Activated CD4-positive, alpha-beta T cell treated with anti-CD3 and anti-CD28 coated beads, Interleukin-2, Interleukin-4, amounts not matched to agents 100 ng/mL and 50 ng/mL, durations not matched to agents 16 hours and 8 hours (primary cell): ENCODE results near the gene KIAA2012.

Experiments used
- DNase-seq: peaks from one replicate; pipeline ENCODE4 v3.0.0-alpha.2; 2020; ENCODE audit warnings: low spot score

The KIAA2012 gene

DNA sequence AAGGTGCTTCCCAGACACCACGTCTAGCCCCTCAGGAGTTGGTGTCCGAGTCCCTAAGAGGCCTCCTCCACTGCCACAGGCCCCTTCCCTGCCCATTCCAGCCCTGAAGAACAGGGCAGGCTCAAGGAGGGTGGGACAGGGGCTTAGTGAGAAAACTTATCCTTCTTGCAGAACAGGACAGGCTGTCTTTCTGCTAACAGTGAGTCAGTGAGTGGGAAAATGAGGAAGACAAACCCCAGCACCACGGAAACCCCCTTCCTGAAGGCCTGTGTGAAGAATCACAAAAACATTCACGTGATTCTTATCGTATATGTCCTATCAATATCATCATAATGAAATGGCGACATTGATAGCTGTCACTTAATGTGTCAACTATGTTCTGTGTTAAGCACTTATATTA is 29.6 kb upstream of the KIAA2012 start:
- DNase-seq, result no peak

DNA sequence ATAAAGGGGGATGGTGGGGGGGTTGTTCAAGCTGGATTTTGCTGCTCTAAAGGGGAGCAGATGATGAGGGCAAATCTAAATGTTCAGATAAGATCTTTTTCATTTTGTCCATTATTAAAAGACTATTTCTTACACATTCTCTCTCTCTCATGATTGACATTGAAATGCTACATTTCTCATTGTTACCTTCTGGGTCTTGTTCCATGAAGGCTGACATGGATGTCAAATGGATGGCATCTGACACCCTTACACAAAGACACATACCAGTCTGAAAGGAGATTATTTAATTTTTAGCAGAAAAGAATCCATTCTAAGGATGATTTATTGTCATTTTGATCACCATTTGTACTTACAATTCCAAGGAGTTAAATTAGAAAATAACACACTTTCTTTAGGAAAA is 28.3 kb upstream of the KIAA2012 start:
- no peak for DNase-seq

DNA sequence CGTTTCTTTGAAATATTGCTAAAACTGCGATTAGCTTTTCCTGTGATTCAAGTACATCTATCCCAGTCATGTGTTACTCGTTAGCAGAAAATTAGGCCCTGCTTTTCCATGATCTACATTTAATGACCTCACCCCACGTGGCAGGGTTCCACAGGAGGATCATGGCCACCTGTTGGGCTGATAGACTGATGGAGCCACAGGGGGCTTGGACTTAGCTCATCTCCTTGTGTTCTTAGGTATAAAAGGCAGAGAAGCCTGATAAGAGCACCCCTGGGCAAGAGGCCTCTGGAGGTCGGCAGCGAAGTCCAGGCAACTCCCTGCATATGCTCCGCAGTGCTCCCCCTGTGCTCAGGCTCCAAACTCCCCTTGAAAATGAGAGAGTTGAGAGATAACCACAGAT is 26.5 kb upstream of the KIAA2012 start:
- DNase-seq, result no peak

DNA sequence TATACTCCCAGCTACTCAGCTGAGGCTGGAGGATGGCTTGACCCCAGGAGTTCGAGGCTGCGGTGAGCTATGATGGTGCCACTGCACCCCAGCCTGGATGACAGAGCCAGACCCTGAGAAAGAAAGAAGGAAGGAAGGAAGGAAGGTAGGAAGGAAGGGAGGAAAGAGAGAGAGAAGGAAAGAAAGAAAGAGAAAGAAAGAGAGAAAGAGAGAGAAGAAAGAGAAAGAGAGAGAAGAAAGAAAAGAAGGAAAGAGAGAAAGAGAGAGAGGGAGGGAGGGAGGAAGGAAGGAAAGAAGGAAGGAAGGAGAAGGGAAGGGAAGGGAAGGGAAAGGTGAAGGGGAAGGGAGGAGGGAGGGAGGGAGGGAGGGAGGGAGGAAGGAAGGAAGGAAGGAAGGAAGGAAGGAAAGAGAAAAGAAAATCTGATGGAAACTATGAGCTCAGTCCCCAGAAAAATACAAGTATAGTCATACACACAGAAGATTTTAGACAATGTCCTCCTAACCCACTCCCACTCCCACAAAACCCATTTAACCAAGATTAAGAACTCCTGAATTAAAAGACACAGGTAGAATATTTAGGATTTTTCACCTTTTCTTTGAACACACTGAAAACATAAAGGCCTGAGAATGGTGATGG is 23.8 kb upstream of the KIAA2012 start:
- no peak for DNase-seq

DNA sequence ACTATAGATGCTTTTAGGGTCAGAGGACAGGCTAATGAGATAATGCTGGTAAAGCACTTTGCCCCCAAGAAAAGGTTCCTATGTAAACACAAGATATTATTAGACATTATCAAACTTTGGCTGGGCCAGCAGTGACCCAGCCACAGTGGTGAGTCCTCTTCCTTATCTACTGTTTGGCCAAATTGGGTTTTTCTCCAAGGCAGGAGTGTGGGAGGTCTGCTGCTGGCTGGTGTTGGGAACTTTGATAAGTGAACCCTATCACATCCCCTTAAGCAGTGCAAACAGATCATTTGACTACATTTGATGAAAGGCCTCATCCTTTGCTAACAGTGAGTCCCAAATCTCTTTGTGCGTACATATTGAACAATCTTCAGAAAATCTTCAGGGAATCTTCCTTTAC is 23.2 kb upstream of the KIAA2012 start:
- DNase-seq, result no peak

DNA sequence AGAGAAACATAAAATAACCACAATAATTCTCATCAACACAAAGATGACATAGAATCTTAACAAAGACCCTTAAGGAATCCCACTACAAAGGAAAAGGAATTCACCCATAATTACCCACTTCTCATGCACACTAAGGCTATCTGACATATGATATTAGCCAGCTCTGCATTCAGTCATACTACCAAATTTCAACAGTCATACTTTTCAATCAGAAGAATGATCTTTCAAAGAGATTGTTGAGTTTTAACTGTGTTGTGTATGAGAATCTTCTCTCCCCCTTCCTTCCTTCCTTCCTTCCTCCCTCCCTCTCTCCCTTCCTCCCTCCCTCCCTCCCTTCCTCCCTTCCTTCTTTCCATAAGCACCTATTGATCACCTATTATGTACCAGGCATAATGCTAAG is 22.4 kb upstream of the KIAA2012 start:
- no peak for DNase-seq

DNA sequence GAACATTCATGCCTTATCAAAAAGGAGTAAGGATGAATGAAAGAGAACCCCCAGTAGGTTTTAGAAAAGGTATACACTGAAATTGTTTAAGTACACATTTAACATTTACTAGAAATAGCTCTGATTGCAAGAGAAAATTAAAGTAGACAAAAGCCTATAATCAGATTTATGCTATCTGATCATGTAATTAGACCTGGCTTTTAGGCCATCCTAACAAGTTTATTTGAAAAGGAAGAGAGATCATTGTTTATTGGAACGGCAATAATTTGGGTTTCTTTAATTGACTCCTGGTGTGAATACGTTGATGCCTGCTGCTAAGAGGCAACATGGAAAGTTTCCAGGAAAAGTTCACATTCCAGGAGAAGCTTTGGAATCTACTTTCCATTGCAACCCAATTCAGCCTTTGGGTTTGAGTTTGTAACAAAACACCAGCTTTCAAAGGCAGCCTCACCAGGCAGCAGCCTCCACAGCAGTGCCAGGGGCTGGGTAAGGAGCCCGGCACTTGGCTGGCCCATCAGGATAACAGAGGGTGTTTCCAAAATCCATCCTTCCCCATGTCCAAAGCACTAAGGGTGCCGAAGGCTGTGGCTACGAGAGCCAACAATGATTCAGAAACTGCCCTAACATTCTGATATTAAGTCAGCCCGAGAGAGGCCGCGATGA is 21.4 kb upstream of the KIAA2012 start:
- no peak for DNase-seq

DNA sequence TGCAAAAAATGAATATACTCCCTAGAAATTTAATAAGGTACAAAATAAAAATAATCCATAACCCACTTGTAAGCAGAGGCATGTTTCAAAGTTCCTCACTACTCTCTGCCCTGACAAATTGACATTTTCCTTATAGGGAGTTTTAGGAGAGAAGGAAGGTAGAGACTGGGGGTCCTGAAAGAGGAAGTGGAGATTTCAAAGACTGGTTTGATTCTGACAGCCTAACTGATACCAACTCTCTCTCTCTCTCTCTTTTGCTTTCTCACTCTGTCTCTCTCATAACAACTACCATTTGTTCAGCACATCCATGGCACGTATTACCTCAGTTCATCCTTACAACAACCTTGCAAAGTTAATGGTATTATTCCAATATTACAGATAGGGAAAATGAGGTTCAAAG is 20.8 kb upstream of the KIAA2012 start:
- DNase-seq, result no peak

DNA sequence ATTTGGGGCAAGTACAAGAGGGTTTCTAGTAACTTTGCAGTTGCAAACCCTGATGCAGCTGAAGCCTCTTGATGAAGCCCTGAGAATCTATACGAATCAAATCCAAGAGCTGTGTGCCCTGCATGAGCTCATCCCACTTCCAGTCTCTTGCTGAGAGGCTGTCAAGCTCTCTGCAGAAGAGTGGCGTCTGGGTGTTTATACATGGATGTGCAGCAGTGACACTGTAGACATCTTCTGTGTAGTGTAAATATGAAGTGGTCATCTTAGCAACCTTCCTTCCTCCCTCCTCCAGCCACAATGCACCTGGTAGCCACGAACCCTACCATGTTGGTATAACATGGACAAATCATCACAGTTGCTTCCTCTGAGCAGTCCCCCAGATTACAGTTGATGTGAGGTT is 18.4 kb upstream of the KIAA2012 start:
- no peak for DNase-seq

DNA sequence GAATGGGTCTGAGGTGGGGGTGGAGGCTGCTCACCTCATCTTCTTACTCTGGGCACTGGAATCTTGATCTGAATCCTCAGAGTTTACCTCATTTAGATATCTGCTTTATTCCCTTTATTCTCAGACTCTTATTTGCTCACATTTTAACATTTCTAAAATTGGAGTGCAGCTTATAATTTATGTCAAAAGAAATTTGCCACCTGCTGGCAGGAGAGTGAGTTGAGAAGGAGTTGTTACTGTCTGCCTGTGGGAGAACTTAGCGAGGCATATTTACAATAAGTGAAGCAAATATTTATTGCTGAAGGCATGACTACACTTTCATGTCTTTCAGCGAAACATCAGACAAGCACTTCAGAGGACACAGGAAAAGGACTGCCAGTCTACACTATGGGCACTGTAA is 16.4 kb upstream of the KIAA2012 start:
- DNase-seq, result no peak

DNA sequence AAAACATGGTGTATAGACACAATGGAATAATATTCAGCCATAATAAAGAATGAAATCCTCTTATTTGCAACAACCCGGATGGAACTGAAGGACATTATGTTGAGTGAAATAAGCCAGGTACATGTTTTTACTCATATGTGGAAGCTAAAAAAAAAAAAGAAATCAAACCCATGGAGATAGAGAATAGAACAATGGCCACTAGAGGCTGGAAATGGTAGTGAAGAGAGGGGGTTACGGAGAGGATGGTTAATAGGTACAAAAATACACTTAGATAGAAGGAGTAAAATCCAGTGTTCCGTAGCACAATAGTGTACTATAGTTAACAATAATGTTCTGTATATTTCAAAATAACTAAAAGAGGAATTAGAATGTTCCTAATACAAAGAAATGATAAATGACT is 12.8 kb upstream of the KIAA2012 start:
- DNase-seq, result no peak

DNA sequence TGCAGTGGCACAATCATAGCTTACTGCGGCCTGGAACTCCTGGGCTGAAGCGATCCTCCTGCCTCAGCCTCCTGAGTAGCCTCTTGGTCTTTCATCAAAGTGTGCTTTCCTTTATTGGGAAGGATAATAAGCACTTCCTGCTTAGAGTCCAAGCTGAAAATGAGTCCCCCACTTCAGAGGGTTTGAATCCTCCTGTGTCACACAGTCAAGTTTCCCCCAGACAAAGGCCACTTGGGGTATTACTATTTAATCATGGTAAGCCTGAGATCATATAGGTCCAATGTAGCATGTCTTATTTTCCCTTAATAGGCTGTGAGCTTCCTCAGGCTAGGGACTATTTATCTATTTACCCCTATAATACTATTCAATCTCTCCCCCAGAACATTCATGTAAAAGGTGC is 11.4 kb upstream of the KIAA2012 start:
- DNase-seq, result no peak

DNA sequence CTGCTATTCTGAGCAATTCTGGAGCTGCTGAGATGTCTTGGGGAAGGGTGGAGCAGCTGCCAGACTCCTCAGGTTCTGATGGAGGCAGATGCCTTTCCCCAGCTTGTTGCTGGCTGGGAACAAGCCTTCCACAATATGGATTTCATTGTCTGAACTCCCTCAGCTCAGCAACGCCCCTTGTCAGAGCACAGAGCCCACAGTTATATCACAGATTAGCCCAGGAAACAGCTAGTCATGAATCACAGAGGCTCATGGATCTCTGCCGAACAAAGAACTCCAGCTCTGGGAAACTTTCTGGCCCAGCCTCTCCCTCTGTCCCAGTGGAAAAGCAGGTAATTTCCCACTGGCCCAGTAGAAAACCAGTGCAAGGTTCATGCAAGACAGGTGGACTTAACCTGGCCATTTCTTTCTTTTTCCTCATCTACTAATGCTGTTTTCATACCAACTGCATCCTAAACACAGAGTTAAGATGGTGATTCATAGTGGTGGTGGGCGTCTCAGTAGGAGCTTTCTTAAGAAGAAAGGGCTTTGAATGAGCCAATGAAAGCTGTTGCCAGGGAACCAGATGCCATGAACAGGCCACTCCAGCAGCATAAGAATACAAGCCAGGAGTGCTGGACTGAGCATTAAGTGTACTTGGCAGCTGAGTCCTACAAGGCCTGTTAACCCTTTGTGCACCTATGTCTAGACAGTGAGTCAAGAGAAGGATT is 8.7 kb upstream of the KIAA2012 start:
- DNase-seq, result no peak

DNA sequence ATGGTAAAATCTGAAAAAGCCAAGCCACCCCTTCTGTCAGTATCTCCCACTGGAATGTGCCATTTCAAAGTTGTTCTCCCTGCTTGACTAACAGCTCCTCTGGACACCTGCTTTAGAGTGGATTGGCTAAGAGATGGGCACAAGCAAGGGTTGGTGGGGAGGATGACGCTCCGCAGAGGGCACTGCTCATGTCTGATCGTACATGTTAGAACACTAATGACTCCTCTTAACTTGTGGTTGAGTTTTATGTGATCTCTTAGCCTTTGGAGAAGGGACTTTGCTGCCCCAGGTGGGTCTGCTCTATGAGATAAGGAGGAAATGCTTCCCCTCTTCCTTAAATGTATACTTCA is 8.2 kb upstream of the KIAA2012 start:
- DNase-seq, result no peak

DNA sequence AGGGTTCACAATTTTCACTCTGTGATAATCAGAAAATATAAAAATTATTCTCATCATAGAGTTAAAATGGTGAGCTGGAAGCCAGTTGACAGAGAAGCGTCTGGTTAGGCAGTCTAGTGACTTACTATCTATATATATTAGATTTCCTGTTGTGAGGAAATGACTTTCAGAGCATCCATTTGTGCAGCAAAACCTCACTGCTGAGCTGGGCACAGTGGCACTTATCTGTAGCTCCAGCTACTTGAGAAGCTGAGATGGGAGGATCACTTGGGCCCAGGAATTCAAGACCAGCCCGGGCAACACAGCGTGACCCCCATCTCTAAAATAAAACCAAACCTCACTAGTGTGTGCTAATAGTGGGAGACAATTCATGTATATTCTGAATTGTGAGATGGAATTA is 7.2 kb upstream of the KIAA2012 start:
- DNase-seq, result no peak

DNA sequence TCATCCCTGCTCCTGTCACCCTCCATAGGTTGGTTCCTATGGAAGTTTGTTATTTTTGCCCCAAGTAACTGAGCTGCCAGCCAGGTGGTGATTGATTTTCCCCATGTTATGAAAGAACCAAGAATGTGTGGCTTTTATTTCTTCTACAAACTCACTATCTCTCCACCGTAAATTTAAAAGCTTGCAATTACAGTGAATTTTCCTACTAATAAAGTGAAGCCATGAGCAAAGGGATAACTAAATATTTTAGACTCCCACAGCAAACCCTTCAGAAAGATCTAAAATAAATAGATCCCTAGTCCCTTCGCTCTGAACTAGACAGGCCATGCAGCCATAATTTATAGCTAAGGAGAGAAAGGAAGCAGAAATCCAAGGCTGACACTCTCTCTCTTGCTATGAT is 6.2 kb upstream of the KIAA2012 start:
- no peak for DNase-seq

DNA sequence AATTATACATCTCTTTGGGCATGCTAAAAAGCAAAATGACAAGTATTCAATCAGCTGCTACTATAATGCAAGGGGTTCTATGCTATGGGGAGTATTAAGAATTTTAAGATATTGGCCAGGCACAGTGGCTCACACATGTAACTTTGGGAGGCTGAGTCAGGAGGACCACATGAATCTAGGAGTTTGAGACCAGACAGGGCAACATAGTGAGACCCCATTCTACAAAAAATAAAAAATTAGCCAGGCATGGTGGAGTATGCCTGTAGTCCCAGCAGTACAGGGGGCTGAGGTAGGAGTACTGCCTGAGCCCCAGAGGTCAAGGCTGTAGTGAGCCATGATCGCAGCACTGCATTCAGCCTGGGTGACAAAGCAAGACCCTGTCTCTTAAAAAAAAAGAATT is 5.5 kb upstream of the KIAA2012 start:
- DNase-seq, result no peak

DNA sequence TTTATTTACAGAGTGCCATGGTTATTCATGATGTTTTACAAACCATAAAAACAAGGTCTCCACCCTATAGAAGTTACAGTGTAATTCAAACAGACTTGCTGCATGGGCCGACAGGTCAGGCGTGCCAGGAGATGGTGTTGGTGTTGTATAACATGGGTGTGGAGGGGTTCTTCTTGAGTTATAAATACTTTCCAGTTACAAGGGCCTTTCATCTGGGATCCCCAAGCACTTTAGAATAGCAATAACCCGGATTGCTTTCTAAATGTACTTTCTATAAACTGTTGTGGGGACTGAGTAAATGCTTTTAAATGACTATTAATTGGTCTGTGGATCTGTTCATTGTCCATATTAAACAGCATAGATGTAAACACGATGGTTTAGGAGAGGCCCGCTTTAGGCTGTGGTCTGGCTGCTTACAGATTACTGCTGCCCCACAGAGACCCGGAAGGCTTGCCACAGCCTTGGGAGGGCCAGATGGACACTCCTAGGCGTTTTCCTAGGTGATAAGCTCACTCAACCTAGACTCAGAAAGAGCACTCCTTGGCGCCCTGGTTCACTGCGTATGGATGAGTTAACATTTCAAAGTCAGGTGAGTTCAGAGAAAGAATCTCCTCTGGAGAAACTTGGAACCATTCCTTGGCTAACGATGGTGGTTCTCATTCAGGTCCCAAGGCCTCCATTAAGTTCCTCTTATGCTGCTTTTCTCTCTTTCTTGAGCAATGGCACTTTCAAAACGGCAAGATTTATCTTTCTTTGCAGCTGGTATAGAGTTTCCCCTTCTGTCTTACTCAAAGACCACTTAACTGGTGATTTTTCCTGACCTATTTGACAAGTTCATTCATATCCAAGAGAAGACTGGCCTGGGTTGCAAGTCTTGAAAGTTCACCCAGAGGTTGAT is 3.6 kb upstream of the KIAA2012 start:
- no peak for DNase-seq

DNA sequence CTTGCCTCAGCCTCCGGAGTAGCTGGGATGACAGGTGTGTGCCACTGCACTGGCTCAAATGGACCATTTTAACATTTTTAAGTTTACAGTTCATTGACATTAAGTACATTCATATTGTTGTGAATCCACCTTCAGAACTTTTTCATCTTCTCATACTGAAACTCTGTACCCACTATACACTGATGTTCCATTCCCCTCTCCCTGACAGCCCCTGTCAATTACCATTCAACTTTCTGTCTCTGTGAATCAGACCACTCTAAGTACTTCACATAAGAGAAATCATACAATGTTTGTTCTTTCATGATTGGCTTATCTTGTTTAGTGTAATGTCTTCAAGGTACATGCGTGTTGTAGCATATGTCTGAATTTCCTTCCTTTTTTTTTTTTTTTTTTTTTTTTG is 1.9 kb upstream of the KIAA2012 start:
- no peak for DNase-seq

DNA sequence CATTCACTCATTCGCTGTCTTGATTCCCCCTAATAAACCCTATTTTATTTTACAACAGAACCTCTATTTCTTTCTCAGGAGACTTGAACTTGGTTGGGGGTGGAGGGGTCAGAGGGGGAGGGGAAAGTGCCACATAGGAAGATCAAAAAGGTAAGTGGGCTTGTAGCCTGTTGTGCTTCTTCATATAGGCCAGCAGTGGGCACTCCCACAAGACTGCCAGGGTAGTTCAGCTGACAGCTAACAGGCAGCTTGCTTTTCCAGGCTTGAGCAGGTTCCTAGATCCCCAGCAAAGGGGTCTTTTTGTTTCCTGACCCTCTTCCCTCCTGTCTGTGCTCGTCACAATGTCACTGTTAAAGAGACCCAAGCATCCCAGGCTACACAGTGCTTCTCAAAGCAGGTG is 829 bp upstream of the KIAA2012 start:
- no peak for DNase-seq

DNA sequence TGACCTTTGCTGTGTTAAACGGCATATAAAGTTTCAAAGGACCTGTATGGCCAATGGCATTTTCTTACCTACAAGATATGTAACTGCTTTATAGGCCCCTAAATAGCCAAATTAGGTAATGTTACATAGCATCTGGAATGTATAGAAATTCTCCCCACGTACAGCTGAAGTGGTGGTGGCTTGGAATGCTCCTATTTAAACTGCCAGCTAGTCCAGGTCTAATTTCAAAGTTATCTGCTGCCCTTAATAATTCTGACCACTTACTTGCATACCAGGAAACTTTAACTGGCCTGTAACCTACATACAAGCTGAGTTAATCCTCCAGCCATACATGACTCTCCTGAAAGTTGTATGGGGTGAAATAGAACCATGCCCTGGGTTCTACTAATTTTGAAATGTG is 1.3 kb downstream of the KIAA2012 start:
- no peak for DNase-seq

DNA sequence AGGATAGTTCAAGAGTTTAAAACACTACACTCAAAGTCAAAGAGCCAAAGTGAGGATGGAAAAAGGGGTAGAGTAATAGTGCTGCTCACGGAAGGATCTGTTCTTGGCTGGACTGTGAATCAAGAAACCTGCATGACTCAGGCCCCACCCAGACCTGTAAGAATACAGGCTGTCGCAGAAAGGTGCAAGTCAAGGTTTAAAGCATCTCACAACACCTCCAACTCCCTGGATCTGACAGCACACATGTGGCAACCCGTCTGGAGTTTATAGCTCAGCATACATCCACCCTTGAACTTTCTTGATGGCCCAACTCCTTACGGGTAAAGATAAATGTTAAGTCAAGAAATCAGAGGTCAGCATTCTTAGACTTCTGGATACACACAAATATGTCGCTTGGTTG is 6.3 kb downstream of the KIAA2012 start:
- DNase-seq, result no peak

DNA sequence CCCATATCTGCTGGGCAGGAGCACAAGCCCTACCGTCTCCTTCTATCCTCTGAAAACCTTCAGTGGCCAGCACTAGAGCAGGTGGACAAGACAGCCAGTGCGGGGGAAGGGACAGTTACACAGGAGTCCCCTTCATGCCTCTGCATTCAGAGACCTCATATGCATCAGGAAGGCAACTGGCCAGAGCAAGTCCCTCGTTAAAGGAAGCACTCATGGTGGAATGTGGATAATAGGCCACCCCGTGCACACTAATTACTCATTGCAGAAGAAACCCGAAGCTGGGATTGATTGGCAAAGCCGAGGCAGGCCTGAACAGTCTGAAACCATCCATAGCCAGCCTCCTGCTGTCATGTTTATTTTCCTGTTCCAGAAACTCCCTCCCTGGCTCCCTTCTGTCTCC is 11.2 kb downstream of the KIAA2012 start:
- DNase-seq, result no peak
